HK-2 (cell line): ENCODE measurements around the gene PSMB9.
"Not testable (repeated sequence)": the region's sequence is repeated elsewhere in the genome, so short reads cannot be mapped to it uniquely, and the experiment has no call there.

Experiments used
- DNase-seq: peaks from one replicate; pipeline ENCODE4 v3.0.0-alpha.2; 2018; ENCODE audit not compliant: unreplicated experiment

The PSMB9 gene

DNA sequence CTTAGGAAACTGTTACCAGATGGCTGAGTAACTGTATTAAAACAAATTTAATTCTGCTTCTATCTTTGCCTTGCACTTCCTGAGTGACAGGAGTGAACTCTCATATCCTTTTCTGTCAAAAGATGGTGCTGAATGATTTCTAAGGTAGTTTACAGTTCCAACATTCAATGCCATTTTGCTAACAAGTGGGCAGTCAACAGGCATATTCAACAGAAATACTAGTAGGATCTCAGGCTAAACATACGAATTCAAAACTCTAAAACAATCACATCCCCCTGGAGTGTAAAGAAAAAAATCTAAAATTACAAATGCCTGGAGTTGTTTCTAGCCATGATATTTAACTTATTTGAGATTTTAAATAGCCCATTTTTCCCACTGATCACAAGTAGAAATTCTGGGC lies 6.7 kb downstream of the PSMB9 start:
- no peak for DNase-seq

DNA sequence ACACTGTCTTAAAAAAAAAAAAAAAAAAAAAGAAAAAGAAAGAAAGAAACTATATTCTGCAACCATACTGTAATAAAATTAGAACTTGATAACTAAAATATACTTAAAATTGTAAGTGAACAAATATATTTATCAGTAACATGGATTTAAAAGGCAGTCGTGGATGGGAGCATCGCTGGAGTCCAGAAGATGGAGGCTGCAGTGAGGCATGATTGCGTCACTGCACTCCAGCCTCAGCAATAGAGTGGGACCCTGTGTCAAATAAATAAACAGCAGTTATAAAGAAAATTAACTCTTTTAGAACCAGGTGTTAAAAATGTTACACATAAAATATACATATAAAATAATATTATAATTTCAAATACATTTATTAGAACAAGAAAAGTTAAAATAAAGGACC lies 8.7 kb downstream of the PSMB9 start:
- no peak for DNase-seq

DNA sequence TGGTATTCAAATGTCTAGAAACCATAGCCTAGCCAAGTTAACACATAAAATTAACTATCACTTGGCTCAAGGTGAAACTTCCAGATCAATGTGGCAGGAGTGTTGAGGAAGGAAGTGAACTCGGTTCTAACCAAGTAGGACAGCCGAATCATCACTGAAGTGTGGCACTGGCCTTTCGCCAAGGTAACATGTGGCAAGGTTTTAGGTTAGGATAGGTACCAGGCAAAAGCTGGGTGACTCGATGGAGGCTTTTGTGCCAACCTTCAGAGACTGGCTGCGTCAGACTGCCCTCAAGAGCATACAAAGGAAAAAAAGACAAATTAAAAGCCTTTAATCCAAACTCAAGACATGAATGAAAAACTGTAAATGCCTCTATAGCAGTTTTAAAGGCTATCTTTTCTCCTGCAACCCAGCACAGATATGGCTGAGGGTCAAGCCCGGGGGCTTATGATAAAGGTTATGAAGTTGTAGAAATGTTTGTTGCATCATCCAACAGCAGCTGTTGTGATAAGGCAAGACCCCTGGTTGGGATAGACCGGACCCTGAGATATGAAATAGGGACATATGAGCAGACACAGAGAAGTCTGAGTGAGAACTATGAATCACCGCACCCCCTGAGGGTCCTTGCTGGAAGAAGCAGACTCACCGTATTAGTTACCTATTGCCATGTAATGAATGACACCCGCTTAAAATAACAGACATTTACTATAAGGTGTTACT lies 11.9 kb downstream of the PSMB9 start:
- DNase-seq = no peak

GRCh38 chr6:32867022-32867477 lies 13.1 kb downstream of the PSMB9 start:
- no peak for DNase-seq

- no peak for DNase-seq
Observed at GRCh38 chr6:32867554-32868256, 13.7 kb downstream of the PSMB9 start.

- peak; percentile 73 for DNase-seq
Observed at GRCh38 chr6:32868257-32868788, 14.3 kb downstream of the PSMB9 start.

GRCh38 chr6:32873947-32874346 lies 20.0 kb downstream of the PSMB9 start:
- not testable (repeated sequence) for DNase-seq

DNA sequence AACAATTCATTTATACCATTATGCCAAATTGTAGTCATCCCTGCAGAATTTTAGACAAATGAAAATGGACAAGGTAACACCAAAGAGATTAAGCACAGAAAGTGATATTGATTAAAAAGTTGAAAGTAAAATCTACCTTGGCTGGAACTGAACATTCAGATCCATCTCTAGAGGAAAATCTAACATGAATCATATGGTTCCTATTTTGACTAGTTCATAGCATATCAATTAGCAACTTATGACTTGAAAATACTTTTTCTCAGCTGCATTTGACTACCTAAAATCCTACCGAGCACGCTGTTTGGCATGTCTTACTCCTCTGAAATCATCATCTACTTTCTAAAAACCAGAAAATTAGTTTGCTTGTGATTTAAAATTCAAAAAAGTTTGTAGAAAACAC lies 22.6 kb downstream of the PSMB9 start:
- no peak for DNase-seq

GRCh38 chr6:32879691-32880090 lies 25.7 kb downstream of the PSMB9 start:
- no peak for DNase-seq

GRCh38 chr6:32880962-32881361 lies 27.0 kb downstream of the PSMB9 start:
- DNase-seq = not testable (repeated sequence)

- DNase-seq = no peak
Observed at GRCh38 chr6:32882879-32883250, 28.9 kb downstream of the PSMB9 start.

GRCh38 chr6:32883789-32884188 lies 29.8 kb downstream of the PSMB9 start:
- no peak for DNase-seq

- DNase-seq = no peak
Observed at GRCh38 chr6:32885698-32886286, 31.8 kb downstream of the PSMB9 start.

DNA sequence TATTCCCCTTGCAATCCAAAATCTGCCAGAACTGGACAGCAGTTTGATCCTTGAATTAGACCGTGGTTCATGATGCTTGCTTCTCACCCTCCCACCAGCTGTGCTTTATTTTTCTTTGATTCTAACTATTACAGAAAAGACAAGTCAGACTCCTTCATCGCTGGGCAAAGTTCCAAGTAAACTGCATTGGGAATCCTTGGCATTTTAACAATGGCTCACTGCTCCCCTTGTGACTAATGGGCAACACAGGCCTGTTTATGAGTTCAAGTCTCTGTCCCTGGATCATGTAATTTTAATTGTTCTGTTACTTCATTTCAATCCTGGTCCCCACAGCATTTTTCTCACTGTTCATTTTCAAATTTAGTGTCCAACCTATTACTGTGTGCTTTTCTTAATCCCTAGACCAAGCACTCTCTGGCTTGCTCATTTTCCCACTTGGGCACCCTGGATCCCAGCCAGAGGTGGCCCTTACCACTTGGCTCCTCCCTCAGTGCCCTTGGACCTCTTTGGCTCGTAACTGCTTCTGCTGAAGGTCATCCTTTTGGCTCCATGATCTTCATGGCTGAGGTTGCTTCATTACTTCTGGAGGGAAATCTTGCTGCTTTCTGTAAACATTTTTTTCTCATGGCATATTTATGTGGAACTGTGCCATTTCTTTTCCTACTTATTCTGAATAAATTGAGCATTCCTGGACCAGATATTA lies 32.8 kb downstream of the PSMB9 start:
- DNase-seq = no peak

DNA sequence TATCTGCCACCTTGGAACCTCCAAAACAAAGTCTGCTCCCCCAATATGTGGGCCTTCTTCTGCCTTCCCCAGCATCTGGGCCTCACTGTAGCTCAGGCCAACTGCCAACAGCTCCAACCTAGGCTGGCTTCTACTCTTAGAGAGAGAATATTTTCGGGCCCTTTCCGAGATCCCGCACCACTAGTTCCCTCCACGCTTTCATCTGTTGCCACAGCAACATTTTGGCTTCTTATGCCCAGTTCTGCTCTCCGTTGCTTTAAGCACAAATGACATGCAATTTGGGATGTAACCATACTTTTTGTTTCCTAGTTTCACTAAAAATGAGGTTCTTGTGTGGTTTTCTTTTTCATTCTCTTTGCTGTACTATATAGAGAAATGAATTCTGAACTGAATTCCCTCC lies 33.6 kb downstream of the PSMB9 start:
- DNase-seq = no peak

DNA sequence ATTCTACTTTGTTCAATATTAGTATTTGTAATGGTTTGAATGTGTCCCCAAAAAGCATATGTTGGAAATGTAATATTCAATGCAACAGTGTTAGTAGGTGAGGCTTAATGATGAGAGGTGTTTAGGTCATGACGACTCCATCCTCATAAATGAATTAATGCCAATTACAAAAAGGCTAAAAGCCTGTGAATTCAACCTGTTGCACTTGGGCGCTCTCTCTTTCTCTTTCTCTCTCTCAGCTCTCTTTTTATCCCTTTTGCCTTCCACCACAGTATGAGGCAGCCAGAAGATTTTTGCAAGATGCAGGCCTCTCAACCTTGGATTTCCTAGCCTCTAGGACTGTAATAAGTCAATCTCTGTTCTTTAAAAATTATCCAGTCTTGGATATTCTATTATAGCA lies 34.6 kb downstream of the PSMB9 start:
- DNase-seq = no peak

GRCh38 chr6:32889533-32889932 lies 35.5 kb downstream of the PSMB9 start:
- DNase-seq = no peak

- no peak for DNase-seq
Observed at GRCh38 chr6:32890831-32891230, 36.8 kb downstream of the PSMB9 start.

GRCh38 chr6:32894085-32895005 lies 40.4 kb downstream of the PSMB9 start:
- DNase-seq = peak; percentile 98

DNA sequence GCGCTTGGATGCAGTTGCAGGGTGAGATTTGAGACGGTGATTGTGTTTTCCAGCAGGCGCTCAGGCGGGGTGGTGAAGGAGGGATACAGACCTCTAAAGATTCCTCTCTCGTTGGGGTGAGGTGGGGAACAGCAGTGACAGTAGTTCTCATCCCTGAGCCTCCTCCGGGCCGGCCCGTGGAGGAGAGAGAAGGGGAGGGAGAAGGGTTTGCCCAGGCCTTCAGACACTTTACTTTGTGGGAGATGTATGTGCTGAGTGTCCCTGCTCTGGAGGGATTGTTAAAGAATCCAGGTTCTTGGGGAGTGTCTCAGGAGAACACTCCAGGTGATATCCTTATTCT lies 41.0 kb downstream of the PSMB9 start:
- no peak for DNase-seq

GRCh38 chr6:32903952-32904351 lies 50.0 kb downstream of the PSMB9 start:
- no peak for DNase-seq
